ENCODE measurements around the gene PDE4D. TPM values are rescaled to one million over a fixed set of nuclear protein-coding genes. Genes with fewer than 3 reads are reported as not detected.

The PDE4D gene
- total and polyA plus RNA-seq, 10 of the 15 experiments (the other 5 are each of a cell fraction or from before 2014, with no cell fraction given): 0.87 to 4.1 (median 2.2) TPM

DNA sequence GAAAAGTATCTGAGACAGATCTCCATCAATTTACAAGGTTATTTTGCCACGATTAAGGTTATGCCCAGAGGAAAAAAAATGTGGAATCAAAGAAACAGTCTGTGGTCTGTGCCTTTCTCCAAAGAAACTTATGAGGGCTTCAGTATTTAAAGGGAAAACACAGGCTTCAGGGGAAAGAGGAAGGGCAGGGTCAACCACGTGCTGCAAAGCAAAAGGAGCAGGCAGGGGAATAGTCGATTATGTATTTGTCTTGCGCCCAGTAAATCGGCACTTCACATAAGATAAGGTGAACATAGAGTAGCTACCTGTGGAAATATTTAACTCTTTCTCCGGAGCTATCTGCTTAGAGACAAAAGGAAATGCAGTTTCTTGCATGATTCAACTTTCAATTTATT lies 967.0 kb downstream of the PDE4D start (continued):
- no peak for TF ChIP-seq EP300 (IDR thresholded peaks at IDR 0.05; ENCODE audit: borderline replicate concordance in 1 of 2, control insufficient read depth in 1 of 2, low read depth in 2 of 2, low read length in 2 of 2)

DNA sequence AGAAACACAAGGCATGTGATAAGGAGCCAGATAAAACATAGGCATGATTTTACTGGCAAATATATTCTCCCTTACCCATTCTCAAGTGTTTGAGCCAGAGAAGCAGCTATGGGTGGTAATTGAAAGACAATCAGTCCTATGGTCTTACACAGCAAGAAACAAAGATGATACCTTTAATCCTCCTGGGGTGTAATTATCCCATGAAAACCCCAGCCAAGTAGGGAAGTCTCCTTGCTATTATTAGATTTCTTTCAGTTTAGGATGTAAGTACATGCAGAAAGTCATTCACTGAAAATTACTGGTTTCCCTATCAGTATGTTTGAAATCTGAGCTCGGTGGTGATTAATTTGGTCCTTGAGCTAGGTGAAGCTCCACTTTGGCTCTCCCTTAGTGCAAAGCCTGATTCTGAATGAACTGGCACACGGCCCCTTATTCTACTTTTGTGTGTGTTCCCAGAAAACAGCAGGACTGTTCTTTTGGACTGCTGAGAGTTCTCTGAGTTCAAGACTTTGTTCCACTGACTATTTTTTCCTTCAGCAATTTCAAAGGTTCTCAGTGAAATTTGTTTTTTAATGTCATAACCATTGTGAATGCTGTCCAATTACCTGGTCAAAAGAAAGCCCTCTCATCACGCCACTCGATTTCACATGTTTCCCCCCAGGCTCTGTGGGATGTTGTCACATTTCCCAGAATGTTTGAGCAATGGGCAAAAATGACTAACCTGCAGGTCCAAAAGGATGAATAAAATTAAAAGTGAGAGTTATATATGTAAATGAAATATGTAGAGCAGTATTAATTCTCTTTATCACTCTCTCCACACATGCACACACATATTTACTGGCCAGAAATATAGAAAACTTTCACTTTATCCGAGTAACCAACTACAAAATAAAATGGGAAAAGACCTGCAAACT lies 967.6 kb downstream of the PDE4D start:
- POLR2A ChIA-PET: no interaction called here
- RAD21 ChIA-PET (ENCODE audit: unreplicated experiment): interaction anchor here (0.6 to 0.7 kb wide), 2 partner anchors 34 to 51 kb away, joined by 3 read pairs; no protein-coding TSS in a partner anchor
- SMC1A ChIA-PET (ENCODE audit: uncharacterized antibody, unreplicated experiment): interaction anchor here (0.9 to 1.5 kb wide), 4 partner anchors 10 to 37 kb away, joined by 3 read pairs; no protein-coding TSS in a partner anchor
- ATAC-seq (peak; percentile 41; the same call in 1 of the 3 replicates), DNase-seq (ENCODE audit: low read depth, low spot score) (no peak), FAIRE-seq (no peak)
- no peaks in the 10 kb centered on the region for H3K36me3 ChIP-seq (ENCODE audit: control insufficient read depth in 2 of 2, insufficient read depth in 2 of 2, low read length in 1 of 2)
- H2AFZ ChIP-seq (ENCODE audit: control insufficient read depth, low read depth, low read length): no peak overlapping the region
- no peaks in the 10 kb centered on the region for H3K4me1 ChIP-seq (ENCODE audit: control insufficient read depth, insufficient read depth, low read length)
- H3K4me3 ChIP-seq: no peak overlapping the region
- WGBS (ENCODE audit: insufficient coverage, insufficient replicate concordance, low lambda C conversion rate, missing lambda C conversion rate): 0% methylated on average over 5 of the region's 5 CpGs
- intact Hi-C loops (cut with micrococcal nuclease; ENCODE audit: unreplicated experiment): no loop called here
- 0 out of 4 replicates have a peak, but pooled peaks cover 0 to 2% of the 10 kb centered on the region in 2 experiments for H3K27me3 ChIP-seq (replicated peaks in 1 of 2; ENCODE audit: control insufficient read depth in 2 of 2, insufficient read depth in 2 of 2, low read length in 1 of 2)
- no peak overlapping the region for H3K4me2 ChIP-seq (ENCODE audit: control insufficient read depth, insufficient read depth)
- H3K9me3 ChIP-seq (replicated peaks; ENCODE audit: control insufficient read depth, insufficient read depth, low read length): no peaks in the 10 kb centered on the region
- no peak overlapping the region for H3K27ac ChIP-seq (ENCODE audit: control insufficient read depth, insufficient read depth)
- H3K9ac ChIP-seq (ENCODE audit: control insufficient read depth, insufficient read depth, low read length): no peak overlapping the region
- CTCF ChIA-PET: interaction anchor here (1.0 to 1.5 kb wide), 2 partner anchors 32 to 40 kb away, joined by 3 to 5 read pairs; no protein-coding TSS in a partner anchor
- no peaks in the 10 kb centered on the region for H4K20me1 ChIP-seq (ENCODE audit: control insufficient read depth, insufficient read depth)
- BruUV-seq (replicated peaks): no TSS peak
- TF ChIP-seq IKZF1 (conservative IDR thresholded peaks at IDR 0.05): 0 out of 2 replicates have a peak, but pooled peaks have one; percentile 14
- TF ChIP-seq, protein P1, sequence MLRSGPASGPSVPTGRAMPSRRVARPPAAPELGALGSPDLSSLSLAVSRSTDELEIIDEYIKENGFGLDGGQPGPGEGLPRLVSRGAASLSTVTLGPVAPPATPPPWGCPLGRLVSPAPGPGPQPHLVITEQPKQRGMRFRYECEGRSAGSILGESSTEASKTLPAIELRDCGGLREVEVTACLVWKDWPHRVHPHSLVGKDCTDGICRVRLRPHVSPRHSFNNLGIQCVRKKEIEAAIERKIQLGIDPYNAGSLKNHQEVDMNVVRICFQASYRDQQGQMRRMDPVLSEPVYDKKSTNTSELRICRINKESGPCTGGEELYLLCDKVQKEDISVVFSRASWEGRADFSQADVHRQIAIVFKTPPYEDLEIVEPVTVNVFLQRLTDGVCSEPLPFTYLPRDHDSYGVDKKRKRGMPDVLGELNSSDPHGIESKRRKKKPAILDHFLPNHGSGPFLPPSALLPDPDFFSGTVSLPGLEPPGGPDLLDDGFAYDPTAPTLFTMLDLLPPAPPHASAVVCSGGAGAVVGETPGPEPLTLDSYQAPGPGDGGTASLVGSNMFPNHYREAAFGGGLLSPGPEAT (IDR thresholded peaks at IDR 0.05; ENCODE audit: low read depth): no peak
- H3K79me2 ChIP-seq (ENCODE audit: control insufficient read depth, insufficient read depth, low read length): no peaks in the 10 kb centered on the region
- in situ Hi-C loops (cut with MboI): no loop called here

Data from GM12878 (cell line).